Astrocyte of the cerebellum (primary cell): ENCODE measurements around the gene EFNB2.
A peak's percentile ranks its signal among the peaks of the same experiment; 100 is the strongest.

Source experiments
- DNase-seq: peaks from one replicate; pipeline ENCODE4 v3.0.0-alpha.2; 2011; ENCODE audit warnings: low read depth
- H3K4me3 ChIP-seq: 2 replicates; pipeline ENCODE4 v1.5.1; 2011; ENCODE audit warnings: mild to moderate bottlenecking, low read depth, low read length, moderate library complexity
- in situ Hi-C: cut with HindIII; loops from 2 replicates; pipeline ENCODE4 v1.10.0; 2017; ENCODE audit warnings: low sequenced_read_pairs
- TF ChIP-seq, protein P1 (sequence below): IDR thresholded peaks from 2 replicates; pipeline ENCODE4 v1.5.1; 2012; ENCODE audit warnings: low read length, low read depth, moderate library complexity, mild to moderate bottlenecking; ENCODE audit errors: missing control alignments

Gene EFNB2, protein sequence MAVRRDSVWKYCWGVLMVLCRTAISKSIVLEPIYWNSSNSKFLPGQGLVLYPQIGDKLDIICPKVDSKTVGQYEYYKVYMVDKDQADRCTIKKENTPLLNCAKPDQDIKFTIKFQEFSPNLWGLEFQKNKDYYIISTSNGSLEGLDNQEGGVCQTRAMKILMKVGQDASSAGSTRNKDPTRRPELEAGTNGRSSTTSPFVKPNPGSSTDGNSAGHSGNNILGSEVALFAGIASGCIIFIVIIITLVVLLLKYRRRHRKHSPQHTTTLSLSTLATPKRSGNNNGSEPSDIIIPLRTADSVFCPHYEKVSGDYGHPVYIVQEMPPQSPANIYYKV

DNA sequence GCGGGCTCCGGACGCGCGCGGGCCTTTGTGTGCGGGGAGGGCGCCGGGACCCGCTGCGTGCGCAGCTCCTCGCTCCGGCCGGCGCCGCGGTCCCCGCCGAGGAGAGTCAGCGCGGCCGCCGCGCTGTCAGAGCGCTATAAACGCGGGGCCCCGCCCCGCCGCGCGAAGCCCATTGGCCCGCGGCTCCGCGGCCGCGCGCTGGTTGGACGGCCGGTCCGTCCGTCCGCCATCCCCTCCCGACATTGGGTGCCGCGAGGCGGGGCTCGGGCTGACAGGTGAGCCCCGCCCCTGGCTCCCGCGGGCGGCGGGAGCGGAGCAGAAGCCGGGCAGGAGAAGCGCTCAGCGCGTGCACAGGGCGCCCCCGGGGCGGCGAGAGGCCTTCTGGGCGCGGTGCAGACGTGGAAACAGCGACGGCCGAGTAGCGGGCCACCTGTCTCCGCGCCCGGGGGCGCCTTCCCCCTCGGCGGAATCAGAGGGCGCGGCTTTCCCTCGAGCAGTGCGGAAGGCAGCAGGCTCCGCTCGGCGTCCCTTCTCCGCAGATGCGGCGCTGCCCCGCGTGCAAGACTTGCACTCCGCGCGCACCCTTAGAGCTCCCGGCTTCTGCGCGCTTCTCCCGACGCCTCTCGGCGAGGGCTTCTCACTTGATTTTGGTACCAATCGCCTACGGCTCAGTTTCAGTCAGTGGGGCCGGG, at the start of gene EFNB2:
TSS of gene EFNB2 (minus strand) at position 111 of the 692 bp plus-strand sequence. CDS start 698 bp downstream, outside the sequence.
- peak; percentile 78 for DNase-seq
- in situ Hi-C loops, result loop anchor here (10.0 kb wide), 1 partner anchor 1771 kb away; no protein-coding TSS in a partner anchor
- TF ChIP-seq, protein P1, sequence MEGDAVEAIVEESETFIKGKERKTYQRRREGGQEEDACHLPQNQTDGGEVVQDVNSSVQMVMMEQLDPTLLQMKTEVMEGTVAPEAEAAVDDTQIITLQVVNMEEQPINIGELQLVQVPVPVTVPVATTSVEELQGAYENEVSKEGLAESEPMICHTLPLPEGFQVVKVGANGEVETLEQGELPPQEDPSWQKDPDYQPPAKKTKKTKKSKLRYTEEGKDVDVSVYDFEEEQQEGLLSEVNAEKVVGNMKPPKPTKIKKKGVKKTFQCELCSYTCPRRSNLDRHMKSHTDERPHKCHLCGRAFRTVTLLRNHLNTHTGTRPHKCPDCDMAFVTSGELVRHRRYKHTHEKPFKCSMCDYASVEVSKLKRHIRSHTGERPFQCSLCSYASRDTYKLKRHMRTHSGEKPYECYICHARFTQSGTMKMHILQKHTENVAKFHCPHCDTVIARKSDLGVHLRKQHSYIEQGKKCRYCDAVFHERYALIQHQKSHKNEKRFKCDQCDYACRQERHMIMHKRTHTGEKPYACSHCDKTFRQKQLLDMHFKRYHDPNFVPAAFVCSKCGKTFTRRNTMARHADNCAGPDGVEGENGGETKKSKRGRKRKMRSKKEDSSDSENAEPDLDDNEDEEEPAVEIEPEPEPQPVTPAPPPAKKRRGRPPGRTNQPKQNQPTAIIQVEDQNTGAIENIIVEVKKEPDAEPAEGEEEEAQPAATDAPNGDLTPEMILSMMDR, result no peak
- H3K4me3 ChIP-seq, result peak within 1 kb of the TSS; percentile 74

DNA sequence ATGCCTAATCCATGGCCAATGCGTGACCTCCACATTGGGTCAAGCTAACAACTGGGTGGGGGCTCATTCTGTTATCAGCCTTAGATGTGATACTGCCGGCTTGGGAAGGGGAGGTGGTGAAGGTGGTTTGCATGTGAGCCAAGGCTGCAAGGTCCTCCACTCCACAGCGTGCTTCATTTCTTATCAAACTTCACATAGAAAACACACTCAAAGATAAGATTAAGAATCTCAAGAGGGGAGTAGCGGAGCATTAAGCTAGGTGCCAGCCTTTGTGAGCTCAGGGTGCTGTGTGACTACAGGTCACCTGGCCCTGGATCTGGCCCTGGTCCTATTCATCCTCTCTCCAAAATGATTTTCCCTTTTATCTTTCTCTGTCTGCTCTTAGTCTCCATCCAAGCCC, 45.8 kb upstream of the EFNB2 start:
- H3K4me3 ChIP-seq, result no peak overlapping the region
- TF ChIP-seq, protein P1, result no peak
- in situ Hi-C loops, result loop anchor here (5.0 kb wide), 1 partner anchor 361 kb away; no protein-coding TSS in a partner anchor
- DNase-seq, result no peak

DNA sequence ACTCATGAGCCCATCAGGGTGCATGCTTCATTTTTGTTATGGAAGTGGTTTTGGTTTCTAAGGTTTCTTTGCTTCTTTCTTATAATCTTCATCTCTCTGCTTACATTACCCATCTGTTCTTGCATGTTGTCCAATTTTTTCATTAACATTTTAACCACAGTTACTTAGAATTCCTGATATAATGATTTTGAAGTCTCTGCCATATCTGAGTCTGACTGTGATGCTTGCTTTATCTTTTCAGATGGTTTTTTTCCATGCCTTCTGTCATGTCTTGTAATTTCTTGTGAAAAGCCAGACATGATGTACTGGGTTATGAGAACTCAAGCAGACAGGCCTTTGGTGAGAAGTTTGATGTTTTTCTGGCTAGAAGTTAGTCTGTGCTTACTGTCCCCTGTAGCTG, 40.4 kb upstream of the EFNB2 start:
- in situ Hi-C loops, result no loop called here

DNA sequence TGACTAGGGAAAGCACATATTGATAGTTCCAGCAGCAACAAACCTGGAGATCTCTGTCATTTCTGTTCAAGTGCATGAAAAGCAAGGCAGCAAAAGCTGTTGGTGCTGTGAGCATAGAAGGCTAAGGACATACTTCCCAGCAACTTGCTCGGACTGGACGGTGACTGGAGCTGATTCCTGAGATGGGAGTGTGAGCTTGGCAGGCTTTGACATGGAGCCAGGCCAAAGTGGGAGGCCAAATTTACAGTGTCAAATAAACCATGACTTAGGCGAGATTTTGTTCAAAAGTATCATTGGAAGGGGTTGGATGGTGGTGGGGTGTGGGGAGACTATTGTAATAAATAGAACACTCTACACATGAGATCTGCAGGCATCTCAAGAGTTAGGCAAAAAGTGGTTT, 38.4 kb upstream of the EFNB2 start:
- in situ Hi-C loops, result no loop called here
- H3K4me3 ChIP-seq, result no peak overlapping the region
- TF ChIP-seq, protein P1, result no peak
- DNase-seq, result no peak

More for the DNA sequence above, 40.4 kb upstream of the EFNB2 start:
- DNase-seq, result no peak
- TF ChIP-seq, protein P1, result no peak
- H3K4me3 ChIP-seq, result no peak overlapping the region

DNA sequence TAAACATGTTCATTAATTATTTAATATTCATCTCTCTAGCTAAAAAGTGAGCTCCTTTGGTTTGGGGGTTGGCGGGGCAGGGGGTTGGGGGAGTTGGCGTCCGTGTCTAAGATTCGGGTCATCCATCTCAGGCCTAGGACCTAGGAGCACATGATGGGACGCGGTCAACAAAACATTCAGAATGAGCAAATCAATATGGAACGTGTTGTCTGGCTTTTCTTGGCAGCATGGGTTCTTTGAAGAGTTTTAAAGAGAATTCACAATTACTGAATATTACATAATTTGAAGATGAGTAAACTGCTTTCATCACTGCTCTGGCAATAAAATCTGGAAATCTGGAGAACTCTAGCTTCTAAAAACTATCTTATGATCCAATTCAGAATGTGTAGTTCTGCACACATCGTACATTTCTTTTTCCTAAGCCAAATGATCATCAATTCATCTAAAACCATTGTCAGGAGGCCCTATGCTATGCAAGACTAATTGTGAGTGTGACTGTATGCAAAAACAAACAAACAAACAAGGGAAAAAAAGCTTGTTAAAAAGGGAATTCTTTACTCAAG, 37.9 kb upstream of the EFNB2 start:
- TF ChIP-seq, protein P1, result no peak
- DNase-seq, result no peak
- in situ Hi-C loops, result no loop called here
- no peak overlapping the region for H3K4me3 ChIP-seq

DNA sequence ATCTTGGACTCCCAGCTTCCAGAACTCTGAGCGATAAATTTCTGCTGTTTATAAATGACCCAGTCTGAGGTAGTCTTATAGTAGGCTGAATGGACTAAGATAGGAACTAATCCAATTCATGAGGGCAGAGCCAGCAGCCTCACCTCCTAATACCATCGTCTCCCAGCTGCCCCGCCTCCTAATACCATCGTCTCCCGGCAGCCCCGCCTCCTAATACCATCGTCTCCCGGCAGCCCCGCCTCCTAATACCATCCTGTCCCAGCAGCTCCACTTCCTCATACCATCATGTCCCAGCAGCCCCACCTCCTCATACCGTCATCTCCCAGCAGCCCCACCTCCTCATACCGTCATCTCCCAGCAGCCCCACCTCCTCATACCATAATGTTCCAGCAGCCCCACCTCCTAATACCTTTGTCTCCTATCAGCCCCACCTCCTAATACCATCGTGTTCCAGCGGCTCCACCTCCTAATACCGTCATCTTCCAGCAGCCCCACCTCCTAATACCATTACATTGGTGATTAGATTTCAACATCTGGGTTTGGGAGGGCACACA, 34.9 kb upstream of the EFNB2 start:
- H3K4me3 ChIP-seq, result no peak overlapping the region
- TF ChIP-seq, protein P1, result no peak
- in situ Hi-C loops, result no loop called here
- no peak for DNase-seq
